AG08396 (cell line): ENCODE results near the gene CLASRP.

ENCODE experiments used
- DNase-seq: peaks from one replicate; pipeline ENCODE4 v3.0.0; 2012; ENCODE audit warnings: low spot score, mixed read lengths

Gene CLASRP

DNA sequence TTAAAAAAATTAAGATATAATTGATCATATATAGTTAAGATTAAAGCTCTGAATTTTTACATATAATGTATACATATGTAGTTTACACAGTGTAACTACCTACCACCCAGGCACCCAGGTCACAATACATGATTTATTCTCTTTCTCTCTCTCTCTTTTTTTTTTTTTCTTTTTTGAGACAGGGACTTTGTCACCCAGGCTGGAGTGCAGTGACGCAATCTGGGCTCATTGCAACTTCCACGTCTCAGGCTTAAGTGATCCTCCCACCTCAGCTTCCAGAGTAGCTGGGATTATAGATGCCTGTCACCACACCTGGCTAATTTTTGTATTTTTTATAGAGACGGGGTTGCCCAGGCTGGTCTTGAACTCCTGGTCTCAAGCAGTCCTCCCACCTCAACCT is 18.8 kb upstream of the CLASRP start:
- no peak for DNase-seq

DNA sequence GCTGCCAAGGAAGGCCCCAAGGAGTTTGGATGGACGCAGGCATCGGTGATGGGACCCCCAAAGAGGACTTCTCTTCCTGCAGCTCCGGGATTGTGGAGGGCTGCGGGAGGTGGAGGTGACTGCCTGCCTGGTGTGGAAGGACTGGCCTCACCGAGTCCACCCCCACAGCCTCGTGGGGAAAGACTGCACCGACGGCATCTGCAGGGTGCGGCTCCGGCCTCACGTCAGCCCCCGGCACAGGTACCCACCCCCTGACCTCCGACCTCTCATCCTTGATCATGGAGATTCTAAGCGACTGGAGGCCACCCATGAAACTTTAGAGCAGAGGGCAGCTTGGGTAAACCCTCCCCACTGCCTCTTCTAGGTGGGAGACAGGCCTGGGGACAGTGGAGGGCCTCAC is 16.9 kb upstream of the CLASRP start:
- no peak for DNase-seq

DNA sequence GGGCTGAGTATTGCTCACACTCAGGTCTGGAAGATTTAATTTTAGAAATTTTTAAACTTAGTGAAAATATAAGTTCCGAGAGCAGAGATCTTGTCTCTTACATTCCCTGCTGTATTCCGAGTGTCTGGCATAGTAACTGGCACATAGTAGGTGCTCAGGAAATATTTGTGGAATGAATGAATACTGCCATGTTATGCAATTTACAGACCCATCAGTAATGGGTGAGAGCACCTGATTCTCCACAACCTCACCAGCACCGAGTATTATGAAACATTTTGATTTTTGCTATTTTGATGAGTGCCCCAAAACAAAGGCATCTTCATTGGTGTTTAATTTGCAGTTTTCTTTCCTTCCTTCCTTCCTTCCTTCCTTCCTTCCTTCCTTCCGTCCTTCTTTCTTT is 15.8 kb upstream of the CLASRP start:
- DNase-seq = no peak

DNA sequence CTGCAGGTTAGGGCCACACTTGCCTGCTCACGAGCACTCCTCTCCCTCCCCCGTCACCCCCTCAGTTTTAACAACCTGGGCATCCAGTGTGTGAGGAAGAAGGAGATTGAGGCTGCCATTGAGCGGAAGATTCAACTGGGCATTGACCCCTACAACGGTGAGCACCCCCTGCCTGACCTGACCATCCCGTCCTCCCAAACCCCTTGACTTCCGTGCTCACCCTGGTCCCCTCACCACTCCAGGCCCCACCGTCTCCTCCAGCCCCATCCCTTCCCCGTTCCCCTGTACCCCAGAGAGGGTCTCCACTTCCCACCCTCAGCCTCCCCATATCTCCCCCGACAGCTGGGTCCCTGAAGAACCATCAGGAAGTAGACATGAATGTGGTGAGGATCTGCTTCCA is 13.6 kb upstream of the CLASRP start:
- DNase-seq = no peak

DNA sequence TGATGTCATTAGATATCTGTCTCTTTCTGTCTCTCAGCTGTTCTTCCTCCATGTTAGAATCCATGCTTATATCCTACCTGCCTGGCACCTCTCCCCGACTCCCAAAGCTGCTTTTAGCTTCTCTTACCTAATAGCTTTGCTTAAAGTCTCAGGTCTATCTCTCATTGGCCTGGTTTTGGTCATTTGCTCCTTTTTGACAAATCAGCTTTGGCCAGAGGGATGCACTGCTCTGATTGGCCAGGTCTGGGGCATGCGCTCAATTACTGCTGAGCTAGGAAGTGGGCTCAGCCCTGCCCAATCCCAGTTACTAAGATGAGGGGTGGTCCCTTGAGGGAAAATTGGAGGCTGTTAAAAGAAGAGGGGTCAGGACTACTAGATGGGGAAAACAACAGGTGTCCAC is 11.5 kb upstream of the CLASRP start:
- DNase-seq = no peak

DNA sequence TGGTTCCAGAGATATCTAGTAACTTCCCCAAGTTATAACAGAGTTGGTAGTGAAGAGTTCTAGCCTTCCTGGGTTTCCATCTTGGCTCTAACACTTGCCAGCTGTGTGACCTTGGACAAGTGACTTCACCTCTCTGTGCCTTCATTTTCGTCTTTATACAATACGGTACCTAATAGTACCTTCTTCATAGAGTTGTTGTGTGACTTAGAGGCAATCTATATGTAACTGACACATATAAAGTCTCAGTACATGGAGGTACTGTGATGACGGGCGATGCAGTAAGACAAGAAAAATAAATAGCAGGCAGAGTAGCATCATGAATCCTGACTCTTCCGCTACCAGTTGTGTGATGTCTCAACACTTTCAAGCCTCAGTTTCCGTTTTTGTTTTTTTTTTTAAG is 8.0 kb upstream of the CLASRP start:
- no peak for DNase-seq

DNA sequence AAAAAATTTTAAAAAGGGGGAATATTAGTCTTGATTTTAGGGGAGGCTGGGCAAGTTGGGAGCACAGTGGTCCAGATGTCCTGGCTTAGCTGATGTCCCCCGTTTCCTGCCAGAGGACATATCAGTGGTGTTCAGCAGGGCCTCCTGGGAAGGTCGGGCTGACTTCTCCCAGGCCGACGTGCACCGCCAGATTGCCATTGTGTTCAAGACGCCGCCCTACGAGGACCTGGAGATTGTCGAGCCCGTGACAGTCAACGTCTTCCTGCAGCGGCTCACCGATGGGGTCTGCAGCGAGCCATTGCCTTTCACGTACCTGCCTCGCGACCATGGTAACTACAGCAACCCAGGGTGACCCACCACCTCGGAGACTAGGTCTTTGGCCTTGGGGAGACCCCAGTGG is 6.4 kb upstream of the CLASRP start:
- no peak for DNase-seq

DNA sequence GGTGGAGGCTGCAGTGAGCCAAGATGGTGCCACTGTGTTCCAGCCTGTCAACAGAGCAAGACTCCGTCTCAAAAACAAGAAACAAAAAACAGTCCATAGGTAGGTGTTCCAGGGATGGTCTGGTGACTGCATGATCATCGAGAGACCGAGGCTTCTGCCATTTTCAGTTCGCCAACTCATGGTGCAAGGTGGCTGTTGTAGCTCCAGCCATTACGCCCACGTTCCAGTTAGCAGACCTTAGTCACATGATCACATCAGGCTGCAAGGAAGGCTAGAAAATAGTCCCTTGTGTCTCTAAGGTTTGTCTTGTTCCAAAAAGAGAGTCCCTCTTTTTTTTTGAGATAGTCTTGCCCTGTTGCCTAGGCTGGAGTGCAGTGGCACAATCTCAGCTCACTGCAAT is 3.1 kb upstream of the CLASRP start:
- DNase-seq = no peak

DNA sequence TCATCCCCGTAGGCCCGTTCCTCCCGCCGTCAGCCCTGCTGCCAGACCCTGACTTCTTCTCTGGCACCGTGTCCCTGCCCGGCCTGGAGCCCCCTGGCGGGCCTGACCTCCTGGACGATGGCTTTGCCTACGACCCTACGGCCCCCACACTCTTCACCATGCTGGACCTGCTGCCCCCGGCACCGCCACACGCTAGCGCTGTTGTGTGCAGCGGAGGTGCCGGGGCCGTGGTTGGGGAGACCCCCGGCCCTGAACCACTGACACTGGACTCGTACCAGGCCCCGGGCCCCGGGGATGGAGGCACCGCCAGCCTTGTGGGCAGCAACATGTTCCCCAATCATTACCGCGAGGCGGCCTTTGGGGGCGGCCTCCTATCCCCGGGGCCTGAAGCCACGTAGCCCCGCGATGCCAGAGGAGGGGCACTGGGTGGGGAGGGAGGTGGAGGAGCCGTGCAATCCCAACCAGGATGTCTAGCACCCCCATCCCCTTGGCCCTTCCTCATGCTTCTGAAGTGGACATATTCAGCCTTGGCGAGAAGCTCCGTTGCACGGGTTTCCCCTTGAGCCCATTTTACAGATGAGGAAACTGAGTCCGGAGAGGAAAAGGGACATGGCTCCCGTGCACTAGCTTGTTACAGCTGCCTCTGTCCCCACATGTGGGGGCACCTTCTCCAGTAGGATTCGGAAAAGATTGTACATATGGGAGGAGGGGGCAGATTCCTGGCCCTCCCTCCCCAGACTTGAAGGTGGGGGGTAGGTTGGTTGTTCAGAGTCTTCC is 1.3 kb upstream of the CLASRP start:
- DNase-seq = no peak

DNA sequence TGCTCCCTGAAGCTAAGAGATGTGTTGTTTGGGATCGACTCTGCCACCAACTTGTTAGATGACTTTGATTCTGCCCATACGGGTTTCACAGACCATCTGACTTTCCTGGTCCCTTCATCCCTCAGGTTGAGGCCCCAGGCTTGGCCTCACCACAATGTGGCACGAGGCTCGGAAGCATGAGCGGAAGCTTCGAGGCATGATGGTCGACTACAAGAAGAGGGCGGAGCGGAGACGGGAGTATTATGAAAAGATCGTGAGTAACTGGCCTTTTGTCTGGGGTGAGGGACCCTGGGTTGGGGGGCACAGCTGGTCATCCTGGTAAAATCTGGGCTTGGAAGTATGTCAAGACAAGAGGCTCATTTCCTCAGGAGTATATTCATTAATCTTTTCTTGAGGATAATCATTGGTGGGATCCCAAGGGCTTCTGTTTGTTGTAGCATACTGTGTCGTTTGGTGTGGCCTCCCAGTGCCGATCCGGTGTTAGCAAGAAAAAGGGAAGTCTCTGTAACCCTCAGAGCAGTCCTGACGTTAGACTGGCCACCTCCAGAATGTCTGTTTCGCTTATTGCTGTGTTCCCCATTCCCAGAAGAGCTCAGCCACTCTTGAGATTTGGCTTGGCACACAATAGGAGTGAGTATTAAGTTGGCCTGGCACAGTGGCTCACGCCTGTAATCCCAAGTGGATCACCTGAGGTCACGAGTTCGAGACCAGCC is 1.4 kb downstream of the CLASRP start:
- no peak for DNase-seq

DNA sequence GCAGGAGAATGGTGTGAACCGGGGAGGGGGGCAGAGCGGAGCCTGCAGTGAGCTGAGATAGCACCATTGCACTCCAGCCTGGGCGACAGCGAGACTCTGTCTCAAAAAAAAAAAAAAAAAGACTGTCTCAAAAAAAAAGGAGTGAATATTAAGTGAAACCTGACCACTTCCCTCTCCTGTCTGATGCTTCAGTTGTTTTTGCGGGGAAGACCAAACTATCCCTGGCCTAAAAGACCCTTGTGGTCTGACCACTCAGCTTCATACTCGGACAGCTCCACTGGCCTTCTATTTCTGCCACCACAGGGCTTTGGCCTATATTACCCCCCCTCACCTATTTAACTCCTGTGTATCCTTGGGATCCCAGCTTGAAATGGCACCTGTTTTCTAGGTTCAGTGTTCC is 2.3 kb downstream of the CLASRP start:
- no peak for DNase-seq

DNA sequence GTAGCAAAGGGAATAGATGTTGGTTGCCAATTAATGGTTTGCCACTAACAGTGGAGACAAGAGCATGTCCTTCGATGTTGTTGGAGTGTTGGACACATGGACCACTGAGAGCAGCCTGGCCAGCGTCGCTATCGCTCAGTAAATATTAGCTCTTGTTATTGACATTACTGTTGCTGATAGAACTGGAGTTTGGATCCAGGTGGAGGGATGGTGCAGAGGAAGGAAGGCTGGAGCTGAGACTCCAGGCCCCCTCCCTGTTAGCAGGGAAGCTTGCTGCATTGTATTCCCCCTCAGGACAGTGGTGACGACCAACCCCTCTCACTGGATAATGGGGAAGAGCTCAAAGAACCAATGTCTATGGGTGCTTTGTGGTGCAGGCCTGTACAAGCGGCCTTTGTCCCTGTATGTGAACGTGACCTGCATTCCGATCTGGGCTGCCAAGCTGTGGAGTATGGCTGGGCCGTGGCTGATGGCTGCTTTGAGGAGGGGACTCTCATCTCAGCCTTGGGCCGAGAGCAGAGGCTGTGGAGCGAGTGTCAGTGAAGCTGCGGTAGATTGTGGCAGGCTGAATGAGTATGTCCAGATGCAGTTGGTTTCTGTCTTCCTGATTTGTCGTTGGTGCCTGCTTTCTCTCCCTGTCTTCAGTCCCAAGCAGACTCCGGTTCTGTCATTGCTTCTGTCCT is 7.0 kb downstream of the CLASRP start:
- no peak for DNase-seq

DNA sequence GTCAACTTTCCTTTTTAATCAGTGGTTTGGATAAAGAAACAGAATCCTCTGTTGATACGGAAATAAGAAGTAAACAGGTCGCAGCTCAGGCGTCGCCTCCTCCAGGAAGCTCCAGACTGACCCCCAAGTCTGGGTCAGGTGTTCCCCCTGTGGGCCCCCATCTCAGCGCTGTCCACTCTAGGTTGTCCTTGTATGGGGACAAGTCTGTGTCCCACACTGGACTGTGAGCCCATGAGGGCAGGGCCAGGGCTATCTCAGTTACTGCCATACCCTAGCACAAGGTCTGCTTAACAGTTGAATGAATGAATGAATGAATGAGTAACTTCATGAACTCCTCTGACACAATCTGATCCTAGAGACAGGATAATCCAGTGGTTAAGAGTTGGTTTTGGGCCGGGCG is 7.5 kb downstream of the CLASRP start:
- no peak for DNase-seq

DNA sequence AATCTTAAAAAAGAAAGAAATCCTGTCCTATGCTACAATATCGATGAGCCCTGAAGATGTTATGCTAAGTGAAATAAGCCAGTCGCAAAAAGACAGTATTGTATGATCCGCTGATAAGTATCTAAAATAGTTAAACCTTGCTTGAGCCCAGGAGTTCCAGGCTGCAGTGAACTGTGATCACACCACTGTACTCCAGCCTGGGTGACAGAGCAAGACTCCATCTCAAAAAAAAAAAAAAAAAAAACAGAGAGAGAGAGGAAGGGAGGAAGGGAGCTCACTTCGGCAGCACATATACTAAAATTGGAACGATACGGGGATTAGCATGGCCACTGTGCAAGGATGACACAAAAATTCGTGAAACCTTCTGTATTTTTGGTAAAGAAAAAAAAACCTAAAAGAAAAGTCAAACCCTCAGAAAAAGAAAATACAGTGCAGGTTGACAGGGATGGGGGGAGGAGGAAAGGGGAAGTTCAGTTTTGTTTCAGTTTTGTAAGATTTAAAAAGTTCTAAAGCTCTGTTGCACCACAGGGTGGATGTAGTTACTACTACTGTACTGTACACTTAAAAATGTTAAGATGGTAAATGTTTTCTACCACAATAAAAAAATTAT is 8.4 kb downstream of the CLASRP start:
- DNase-seq = no peak

DNA sequence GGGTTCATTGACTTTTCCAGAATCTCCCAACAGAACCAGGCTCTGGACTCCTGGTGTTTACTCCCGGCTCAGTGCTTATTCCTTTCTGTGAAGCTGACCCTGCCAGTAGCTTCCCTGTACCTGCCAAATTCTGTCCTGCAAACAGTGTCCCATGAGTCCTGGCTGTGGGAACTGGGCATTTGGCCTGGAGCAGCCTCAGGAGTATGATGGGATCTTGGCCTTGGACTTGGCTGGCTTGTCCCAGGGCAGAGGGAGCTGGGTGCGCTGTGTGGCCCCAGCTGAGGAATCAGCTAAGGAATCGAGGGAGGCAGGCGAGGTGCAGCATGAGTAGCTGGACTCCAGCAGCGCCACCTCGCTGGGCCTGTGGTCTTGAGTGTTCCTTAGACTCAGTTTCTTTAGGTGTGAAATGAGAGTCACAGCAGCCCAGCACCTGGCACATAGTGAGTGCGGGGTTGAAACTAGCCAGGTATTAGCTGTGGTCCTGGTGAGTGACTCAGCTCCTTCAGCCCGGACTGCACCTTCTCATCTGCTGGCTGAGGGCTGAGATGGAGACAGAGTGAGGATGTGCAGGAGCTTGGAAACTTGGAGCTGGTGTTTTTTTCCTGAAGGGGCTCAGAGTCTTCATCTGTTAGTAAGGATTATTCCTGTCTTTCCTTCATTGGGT is 10.4 kb downstream of the CLASRP start:
- DNase-seq = no peak

DNA sequence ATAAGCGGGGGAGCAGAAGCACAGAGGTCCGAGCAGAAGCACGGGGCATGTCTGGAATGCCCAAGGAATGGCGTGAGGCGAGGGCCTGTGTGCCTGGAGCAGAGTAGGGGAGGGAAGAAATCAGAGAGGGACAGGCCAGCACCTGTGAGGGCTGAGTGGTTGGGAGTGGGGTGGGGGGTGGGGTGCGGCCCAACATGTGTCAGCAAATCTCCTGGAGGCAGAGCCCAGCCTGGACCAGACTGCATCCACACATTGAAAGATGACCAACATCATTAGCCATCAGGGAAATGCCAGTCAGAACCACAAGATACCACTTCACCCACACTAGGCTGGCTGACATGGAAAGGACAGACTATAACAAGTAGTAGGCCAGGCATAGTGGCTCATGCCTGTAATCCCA is 11.2 kb downstream of the CLASRP start:
- no peak for DNase-seq

DNA sequence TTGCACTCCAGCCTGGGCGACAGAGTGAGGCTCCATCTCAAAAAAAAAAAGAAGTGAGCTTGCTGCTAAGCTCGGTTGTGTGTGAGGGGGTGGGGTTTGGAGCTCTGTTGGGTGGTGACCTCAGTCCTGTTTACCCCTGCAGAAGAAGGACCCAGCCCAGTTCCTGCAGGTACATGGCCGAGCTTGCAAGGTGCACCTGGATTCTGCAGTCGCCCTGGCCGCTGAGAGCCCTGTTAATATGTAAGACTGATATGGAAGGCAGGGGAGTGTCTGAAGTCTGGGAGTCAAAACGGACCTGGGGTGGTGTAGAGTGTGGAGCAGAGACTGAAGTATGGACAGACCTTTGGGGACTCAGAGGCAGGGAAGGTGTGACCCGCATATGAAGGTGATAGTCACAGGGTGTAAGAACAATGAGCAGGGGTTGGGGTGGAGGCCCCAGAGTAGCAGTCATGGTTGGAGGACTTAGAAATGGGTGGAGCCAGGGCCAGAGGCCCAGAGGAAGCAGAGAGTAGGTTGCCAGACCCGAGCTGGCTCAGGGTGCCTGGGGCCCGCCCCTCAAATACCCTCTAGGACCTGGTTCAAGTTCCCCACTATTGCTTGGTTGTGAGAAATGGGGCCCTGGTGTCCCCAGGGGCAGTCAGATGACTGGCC is 13.2 kb downstream of the CLASRP start:
- no peak for DNase-seq

DNA sequence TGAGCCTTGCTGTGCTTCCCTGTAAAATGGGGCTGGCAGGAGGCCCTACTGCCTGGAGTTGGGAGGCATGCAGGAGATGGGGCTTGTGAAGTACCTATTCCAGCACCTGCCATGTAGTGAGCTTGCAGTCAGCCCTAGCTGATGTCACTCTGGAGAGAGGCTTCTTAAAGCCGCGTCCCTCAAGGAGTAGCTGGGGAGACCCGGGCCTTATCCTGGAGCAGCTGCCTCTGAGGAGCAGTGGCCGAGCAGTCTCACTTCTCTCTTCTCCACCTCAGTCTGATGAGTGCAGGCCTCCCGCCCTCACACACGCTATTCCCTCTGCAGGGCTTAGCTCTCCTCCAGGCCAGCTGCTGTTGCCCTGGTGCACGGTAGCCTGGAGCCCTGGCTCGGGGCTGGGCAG is 18.0 kb downstream of the CLASRP start:
- no peak for DNase-seq

DNA sequence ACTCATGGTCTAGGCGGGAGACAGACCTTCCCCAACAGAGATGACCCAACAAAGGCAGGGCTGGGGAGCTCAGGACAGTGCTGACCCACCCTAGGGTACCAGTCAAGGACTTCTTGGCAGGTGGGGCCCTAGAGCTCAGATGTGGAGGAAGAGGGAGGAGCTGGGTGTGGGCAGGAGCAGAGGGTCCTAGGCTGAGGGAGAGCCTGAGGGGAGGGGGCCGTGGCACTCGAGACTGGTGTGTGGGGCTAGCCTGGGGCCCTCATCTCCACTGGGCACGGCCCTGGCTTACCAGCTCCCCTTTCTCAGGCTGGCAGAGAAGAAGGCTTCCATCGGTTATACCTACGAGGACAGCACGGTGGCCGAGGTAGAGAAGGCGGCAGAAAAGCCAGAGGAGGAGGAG is 18.6 kb downstream of the CLASRP start:
- no peak for DNase-seq

DNA sequence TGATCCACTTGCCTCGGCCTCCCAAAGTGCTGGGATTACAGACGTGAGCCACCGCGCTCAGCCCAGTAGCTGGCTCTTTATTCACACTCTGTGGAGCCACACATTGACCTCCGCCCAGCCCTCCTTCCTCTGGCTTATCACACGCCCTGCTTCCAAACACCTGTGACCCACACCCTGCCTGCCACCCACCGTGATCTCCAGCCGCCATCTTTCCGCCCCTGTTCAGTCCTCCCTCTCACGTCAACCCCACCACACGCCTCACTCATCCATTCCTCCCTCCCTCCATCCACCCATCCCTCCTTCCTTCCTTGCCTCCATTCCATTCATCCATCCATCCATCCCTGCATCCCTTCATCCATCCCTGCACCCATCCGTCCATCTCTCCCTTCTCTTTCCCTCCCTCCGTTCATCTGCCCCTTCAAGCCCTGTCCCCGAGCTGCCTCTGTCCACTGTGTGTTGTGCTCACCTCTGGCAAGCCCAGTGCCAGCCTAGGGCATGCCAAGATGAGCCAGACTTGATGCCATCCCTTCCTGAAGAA is 19.8 kb downstream of the CLASRP start:
- no peak for DNase-seq

DNA sequence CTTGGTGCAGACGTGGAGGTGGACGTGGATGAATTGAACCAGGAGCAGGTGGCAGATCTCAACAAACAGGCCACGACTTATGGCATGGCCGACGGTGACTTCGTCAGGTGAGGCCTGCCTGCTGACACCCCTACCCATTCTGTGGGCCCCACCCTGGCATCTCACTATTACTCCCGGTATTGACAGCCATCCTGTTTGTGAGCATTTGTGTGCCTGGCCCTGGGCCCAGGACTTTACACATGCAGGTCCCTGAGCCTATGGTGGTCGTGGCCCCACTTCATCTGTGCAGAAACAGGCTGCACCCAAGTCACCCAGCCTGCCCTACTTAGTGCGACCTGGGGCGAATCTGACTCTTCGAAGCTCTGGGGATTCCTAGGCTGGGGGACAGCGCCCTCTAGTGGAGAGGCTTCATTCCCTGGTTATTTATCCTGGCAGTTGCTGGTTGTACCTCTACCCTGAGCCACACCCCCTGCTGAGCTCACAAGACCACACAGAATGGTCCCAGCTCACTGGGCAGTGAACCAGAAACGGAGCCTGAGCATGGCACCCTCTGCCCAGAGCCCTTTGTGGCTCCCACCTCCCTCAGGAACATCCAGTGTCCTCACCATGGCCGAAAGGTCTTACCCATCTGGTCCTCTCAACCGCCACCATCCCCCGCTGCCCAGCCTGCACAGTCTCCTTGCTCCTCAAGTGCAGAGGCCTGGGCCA is 20.6 kb downstream of the CLASRP start:
- DNase-seq = peak; percentile 85
